RWPE1 (cell line): ENCODE measurements around the gene NF2.

Experiments used
- CTCF ChIA-PET: fragments of 350-600 bp; sonication (Branson Sonifier 250); formaldehyde crosslinking; extraction: SDS; loops from one replicate; lab custom pipeline; 2021; lab: Yijun Ruan, JAX
- POLR2A ChIA-PET: fragments of 400-600 bp; formaldehyde crosslinking; extraction: SDS; loops from one replicate; lab custom pipeline; 2020; ENCODE audit warnings: antibody characterized with exemption; ENCODE audit not compliant: low non-redundant PET; lab: Yijun Ruan, JAX
- DNase-seq: peaks from one replicate; pipeline ENCODE4 v3.0.0; 2012; ENCODE audit warnings: low spot score
- H3K27ac ChIP-seq: fragments of 450-650 bp; 2 replicates; pipeline ENCODE4 v1.5.1; 2017
- TF ChIP-seq, protein P1 (sequence below): fragments of 450-650 bp; conservative IDR thresholded peaks from 2 replicates; pipeline ENCODE4 v1.5.1; 2017; ENCODE audit warnings: low read depth, mild to moderate bottlenecking

NF2 gene

GRCh38 chr22:29567338-29567737 is 36.1 kb upstream of the NF2 start:
- no peak overlapping the region for H3K27ac ChIP-seq
- TF ChIP-seq, protein P1, sequence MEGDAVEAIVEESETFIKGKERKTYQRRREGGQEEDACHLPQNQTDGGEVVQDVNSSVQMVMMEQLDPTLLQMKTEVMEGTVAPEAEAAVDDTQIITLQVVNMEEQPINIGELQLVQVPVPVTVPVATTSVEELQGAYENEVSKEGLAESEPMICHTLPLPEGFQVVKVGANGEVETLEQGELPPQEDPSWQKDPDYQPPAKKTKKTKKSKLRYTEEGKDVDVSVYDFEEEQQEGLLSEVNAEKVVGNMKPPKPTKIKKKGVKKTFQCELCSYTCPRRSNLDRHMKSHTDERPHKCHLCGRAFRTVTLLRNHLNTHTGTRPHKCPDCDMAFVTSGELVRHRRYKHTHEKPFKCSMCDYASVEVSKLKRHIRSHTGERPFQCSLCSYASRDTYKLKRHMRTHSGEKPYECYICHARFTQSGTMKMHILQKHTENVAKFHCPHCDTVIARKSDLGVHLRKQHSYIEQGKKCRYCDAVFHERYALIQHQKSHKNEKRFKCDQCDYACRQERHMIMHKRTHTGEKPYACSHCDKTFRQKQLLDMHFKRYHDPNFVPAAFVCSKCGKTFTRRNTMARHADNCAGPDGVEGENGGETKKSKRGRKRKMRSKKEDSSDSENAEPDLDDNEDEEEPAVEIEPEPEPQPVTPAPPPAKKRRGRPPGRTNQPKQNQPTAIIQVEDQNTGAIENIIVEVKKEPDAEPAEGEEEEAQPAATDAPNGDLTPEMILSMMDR, result no peak
- CTCF ChIA-PET, result interaction anchor here (1.0 kb wide), 1 partner anchor 13 kb away, joined by 8 read pairs; no protein-coding TSS in a partner anchor
- POLR2A ChIA-PET, result no interaction called here
- no peak for DNase-seq

DNA sequence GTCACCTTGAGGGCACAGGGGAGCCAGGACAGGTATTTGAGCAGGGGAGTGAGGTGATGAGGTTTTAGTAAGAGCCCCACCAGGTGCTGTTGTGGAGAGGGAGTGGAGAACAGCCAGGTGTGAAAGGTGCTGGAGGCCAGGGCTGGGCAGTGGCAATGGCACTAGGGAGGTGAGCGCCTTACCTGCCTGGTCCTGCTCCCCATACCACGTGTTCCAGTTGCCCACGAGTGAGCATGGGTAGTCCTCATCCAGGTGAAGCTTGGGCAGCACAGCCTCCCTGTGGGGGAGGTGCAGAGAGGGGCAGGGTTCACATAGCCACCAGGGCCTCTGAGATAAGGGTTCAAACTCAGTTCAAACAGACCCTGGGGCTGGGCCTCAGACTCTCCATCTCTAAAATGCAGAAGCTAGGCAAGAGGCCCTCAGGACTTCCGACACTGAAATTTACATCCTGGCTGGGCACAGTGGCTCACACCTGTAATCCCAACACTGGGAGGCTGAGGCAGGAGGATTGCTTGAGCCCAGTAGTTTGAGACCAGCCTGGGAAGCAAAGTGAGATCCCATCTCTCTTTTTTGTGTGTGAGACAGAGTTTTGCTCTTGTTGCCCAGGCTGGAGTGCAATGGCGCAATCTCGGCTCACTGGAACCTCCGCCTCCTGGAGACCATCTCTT is 34.3 kb upstream of the NF2 start:
- POLR2A ChIA-PET, result no interaction called here
- CTCF ChIA-PET, result no interaction called here
- DNase-seq, result no peak
- no peak overlapping the region for H3K27ac ChIP-seq
- TF ChIP-seq, protein P1, result no peak

DNA sequence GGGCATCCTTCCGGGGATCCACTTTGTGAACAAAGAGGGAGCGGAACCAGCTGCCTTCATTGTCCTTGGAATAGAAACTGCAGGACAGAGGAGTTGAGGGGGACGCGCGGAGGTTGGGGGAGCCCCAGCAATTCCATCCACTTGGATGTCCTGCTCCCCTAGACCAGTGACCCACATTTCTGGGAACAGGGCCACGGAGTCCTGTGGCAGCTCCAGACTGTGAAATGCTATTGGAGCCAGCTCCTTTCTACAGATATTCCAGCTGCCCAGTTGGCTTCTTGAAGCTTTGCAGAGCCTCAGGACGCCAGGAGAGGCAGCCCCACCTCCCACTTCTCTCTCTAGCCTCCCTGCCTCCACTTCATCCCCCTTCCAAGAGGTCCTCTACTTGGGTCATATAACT is 33.0 kb upstream of the NF2 start:
- ChIA-PET POLR2A (no interaction called here), CTCF (no interaction called here)
- no peak overlapping the region for H3K27ac ChIP-seq
- TF ChIP-seq, protein P1, result no peak
- no peak for DNase-seq

GRCh38 chr22:29570912-29571549 is 32.4 kb upstream of the NF2 start:
- ChIA-PET CTCF (no interaction called here), POLR2A (no interaction called here)
- TF ChIP-seq, protein P1, result no peak
- no peak for DNase-seq
- H3K27ac ChIP-seq, result no peak overlapping the region

DNA sequence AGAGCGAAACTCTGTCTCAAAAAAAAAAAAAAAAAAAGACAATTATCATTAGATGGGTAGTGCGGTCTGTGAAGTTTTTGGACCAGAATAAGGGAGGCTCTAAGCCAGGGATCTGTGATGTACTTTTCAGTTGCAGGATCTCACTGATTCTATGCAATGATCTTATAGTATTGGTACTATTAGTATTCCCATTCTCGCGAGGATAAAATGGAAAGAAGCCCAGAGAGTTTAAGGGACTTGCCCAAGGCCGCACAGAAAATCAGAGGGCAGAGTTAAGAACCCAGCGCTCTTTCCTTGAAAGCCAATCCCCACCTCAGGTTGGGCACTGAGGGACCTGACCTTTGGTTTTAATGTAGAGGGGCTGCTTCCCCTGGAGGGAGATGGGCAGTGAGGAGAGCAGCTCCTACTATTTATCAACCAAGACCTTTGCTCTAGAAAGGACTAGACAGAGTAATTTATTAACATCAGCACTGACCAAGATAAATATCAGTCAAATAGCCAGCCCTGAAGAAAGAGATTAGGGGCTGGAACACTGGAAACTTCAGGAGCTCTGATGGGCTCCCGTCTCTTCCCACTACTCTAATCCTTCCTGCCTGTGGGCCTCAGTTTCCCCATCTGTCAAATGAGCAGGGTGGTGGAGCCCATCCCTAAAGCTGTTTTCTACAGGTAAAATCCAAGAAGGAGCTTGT is 28.5 kb upstream of the NF2 start:
- TF ChIP-seq, protein P1, result no peak
- POLR2A ChIA-PET, result interaction anchor here (0.7 kb wide), 1 partner anchor 27 kb away, joined by 6 read pairs; no protein-coding TSS in a partner anchor
- DNase-seq, result no peak
- H3K27ac ChIP-seq, result no peak overlapping the region
- CTCF ChIA-PET, result no interaction called here

DNA sequence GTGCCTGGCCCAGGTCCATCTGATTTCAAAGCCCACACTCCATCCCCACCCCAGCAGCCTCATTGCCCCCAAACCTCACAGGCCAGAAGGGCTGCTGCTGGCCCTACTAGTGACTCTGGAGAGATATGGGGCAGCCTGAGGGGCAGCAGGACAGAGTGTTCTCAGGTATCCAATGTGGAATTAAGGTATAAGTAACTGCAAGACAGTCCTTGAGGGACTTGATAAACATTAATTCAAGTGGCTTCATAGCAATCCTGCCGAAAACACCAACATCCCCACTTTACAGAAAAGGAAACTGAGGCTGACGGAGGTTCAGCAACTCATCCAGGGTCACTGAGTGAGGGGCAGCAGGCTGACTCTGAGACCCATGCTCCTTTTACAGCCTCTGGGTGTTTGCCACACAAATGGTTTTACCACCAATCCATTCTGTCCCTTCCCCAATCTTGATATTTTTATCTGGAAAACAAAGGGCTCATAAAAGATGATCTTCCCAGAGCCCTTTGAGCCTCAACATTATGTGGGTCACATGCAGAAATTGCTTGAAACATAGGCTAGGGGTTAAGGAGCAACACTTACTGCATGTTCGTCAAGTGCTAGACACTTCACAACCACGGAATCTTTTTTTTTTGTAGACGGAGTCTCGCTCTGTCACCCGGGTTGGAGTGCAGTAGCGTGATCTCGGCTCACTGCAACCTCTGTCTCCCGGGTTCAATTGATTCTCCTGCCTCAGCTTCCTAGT is 24.8 kb upstream of the NF2 start:
- TF ChIP-seq, protein P1, result no peak
- ChIA-PET POLR2A (no interaction called here), CTCF (interaction anchor here (0.6 kb wide), 1 partner anchor 13 kb away, joined by 4 read pairs; no protein-coding TSS in a partner anchor)
- no peak overlapping the region for H3K27ac ChIP-seq
- no peak for DNase-seq
